Measurements from ENCODE around the gene HBD.

HBD gene

GRCh38 chr11:5266609-5267008 lies 32.3 kb upstream of the HBD start:
- POLR2A ChIA-PET, result no interaction called here
- CTCF ChIA-PET, result no interaction called here

GRCh38 chr11:5265832-5266231 lies 31.5 kb upstream of the HBD start:
- CTCF ChIA-PET, result no interaction called here
- no peak overlapping the region for H3K27ac ChIP-seq (ENCODE audit: extremely low read depth, low read depth, low read length)
- no peaks in the 10 kb centered on the region for H3K9me3 ChIP-seq (ENCODE audit: control insufficient read depth, insufficient read depth, low read depth, low read length)
- H3K4me3 ChIP-seq (ENCODE audit: low read depth, low read length), result no peak overlapping the region
- no peaks in the 10 kb centered on the region for H3K36me3 ChIP-seq (ENCODE audit: control insufficient read depth in 2 of 2, insufficient read depth in 1 of 2, low read length in 2 of 2)
- no peaks in the 10 kb centered on the region for H3K4me1 ChIP-seq (ENCODE audit: control insufficient read depth, insufficient read depth, low read length)
- POLR2A ChIA-PET, result no interaction called here
- TF ChIP-seq SP7 (tag by site-specific recombination; IDR thresholded peaks at IDR 0.05) (no peak), ZNF266 (tag by site-specific recombination; IDR thresholded peaks at IDR 0.05; ENCODE audit: low read depth) (no peak), ZFP41 (tag by site-specific recombination; IDR thresholded peaks at IDR 0.05; ENCODE audit: borderline replicate concordance) (no peak), SCRT2 (tag by site-specific recombination; IDR thresholded peaks at IDR 0.05) (no peak), PRDM4 (tag by site-specific recombination; IDR thresholded peaks at IDR 0.05) (no peak), PRDM6 (tag by site-specific recombination; IDR thresholded peaks at IDR 0.05) (no peak), ZNF202 (tag by site-specific recombination; IDR thresholded peaks at IDR 0.05; ENCODE audit: borderline replicate concordance) (no peak)

More at GRCh38 chr11:5266609-5267008, 32.3 kb upstream of the HBD start:
- Histone ChIP-seq H3K9me3 (ENCODE audit: control insufficient read depth, insufficient read depth, low read depth, low read length) (no peaks in the 10 kb centered on the region), H3K36me3 (ENCODE audit: control insufficient read depth in 2 of 2, insufficient read depth in 1 of 2, low read length in 2 of 2) (no peaks in the 10 kb centered on the region), H3K4me1 (ENCODE audit: control insufficient read depth, insufficient read depth, low read length) (no peaks in the 10 kb centered on the region), H3K27ac (ENCODE audit: extremely low read depth, low read depth, low read length) (no peak overlapping the region), H3K4me3 (ENCODE audit: low read depth, low read length) (no peak overlapping the region)
- TF ChIP-seq ZNF146 (tag by site-specific recombination; IDR thresholded peaks at IDR 0.05), result no peak
- TF ChIP-seq ZNF518A (tag by site-specific recombination; conservative IDR thresholded peaks at IDR 0.05; ENCODE audit: low read depth), result no peak
- no peak for TF ChIP-seq ZNF510 (tag by site-specific recombination; IDR thresholded peaks at IDR 0.05; ENCODE audit: insufficient replicate concordance)
- no peak for TF ChIP-seq ZNF169 (tag by site-specific recombination; IDR thresholded peaks at IDR 0.05)
- no peak for TF ChIP-seq ZNF513 (tag by site-specific recombination; IDR thresholded peaks at IDR 0.05)
- TF ChIP-seq ZNF248 (tag by site-specific recombination; IDR thresholded peaks at IDR 0.05), result no peak
- TF ChIP-seq ZNF148 (tag by site-specific recombination; IDR thresholded peaks at IDR 0.05; ENCODE audit: borderline replicate concordance), result no peak

All from HEK293 (cell line).